Measurements from ENCODE around the gene XRCC2.

DNA sequence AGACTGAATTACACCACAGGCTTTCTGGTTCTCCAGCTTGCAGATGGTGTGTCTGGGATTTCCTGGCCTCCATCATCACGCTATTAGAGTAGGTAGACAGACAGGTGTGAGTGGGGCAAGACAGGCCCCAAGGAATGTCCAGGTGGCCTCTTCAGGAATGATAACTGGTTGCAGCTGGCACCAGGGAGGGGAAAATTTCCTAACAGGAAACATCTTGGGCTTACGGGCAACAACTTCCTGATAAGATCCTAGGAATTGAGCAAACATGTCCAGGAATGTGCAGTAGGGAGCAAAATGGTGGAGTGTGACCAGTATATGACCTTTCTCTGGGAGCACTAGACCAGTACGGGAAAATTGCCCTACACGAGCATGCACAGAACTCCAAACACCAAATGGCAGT, 11.3 kb downstream of the XRCC2 start:
- TF ChIP-seq, protein P1, sequence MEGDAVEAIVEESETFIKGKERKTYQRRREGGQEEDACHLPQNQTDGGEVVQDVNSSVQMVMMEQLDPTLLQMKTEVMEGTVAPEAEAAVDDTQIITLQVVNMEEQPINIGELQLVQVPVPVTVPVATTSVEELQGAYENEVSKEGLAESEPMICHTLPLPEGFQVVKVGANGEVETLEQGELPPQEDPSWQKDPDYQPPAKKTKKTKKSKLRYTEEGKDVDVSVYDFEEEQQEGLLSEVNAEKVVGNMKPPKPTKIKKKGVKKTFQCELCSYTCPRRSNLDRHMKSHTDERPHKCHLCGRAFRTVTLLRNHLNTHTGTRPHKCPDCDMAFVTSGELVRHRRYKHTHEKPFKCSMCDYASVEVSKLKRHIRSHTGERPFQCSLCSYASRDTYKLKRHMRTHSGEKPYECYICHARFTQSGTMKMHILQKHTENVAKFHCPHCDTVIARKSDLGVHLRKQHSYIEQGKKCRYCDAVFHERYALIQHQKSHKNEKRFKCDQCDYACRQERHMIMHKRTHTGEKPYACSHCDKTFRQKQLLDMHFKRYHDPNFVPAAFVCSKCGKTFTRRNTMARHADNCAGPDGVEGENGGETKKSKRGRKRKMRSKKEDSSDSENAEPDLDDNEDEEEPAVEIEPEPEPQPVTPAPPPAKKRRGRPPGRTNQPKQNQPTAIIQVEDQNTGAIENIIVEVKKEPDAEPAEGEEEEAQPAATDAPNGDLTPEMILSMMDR (IDR thresholded peaks at IDR 0.05; ENCODE audit: insufficient read depth, low read depth, low read length), result no peak
- TF ChIP-seq EZH2 (IDR thresholded peaks at IDR 0.05; ENCODE audit: insufficient read depth, low read length), result no peak

All from astrocyte (in vitro differentiated cells and primary cell).